ENCODE results near the gene PALM3.
A peak's percentile ranks its signal among the peaks of the same experiment; 100 is the strongest.

The PALM3 gene

GRCh38 chr19:14061751-14062557 lies at the start of gene PALM3:
Gene PALM3 (minus strand): TSS chr19:14062076. CDS start chr19:14061980, 96 bp downstream.
- DNase-seq (ENCODE audit: low read depth in 2 of 2): no peak

- DNase-seq (ENCODE audit: low read depth in 2 of 2): no peak
Measured at GRCh38 chr19:14111486-14111885, 49.6 kb upstream of the PALM3 start.

GRCh38 chr19:14110650-14111049 lies 48.8 kb upstream of the PALM3 start:
- DNase-seq (ENCODE audit: low read depth in 2 of 2): no peak

- no peak for DNase-seq (ENCODE audit: low read depth in 2 of 2)
Measured at GRCh38 chr19:14107581-14108461, 45.9 kb upstream of the PALM3 start.

- no peak for DNase-seq (ENCODE audit: low read depth in 2 of 2)
Measured at GRCh38 chr19:14106840-14107239, 45.0 kb upstream of the PALM3 start.

GRCh38 chr19:14105680-14106079 lies 43.8 kb upstream of the PALM3 start:
- no peak for DNase-seq (ENCODE audit: low read depth in 2 of 2)

GRCh38 chr19:14103310-14103709 lies 41.4 kb upstream of the PALM3 start:
- DNase-seq (ENCODE audit: low read depth in 2 of 2): no peak

GRCh38 chr19:14102756-14103155 lies 40.9 kb upstream of the PALM3 start:
- DNase-seq (ENCODE audit: low read depth in 2 of 2): no peak

- no peak for DNase-seq (ENCODE audit: low read depth in 2 of 2)
Measured at GRCh38 chr19:14102102-14102696, 40.3 kb upstream of the PALM3 start.

- no peak for DNase-seq (ENCODE audit: low read depth in 2 of 2)
Measured at GRCh38 chr19:14101003-14101545, 39.2 kb upstream of the PALM3 start.

- DNase-seq (ENCODE audit: low read depth in 2 of 2): no peak
Measured at GRCh38 chr19:14097532-14098151, 35.8 kb upstream of the PALM3 start.

- DNase-seq (ENCODE audit: low read depth in 2 of 2): no peak
Measured at GRCh38 chr19:14096272-14096992, 34.6 kb upstream of the PALM3 start.

GRCh38 chr19:14094854-14095253 lies 33.0 kb upstream of the PALM3 start:
- DNase-seq (ENCODE audit: low read depth in 2 of 2): no peak

GRCh38 chr19:14093117-14093823 lies 31.4 kb upstream of the PALM3 start:
- DNase-seq (ENCODE audit: low read depth in 2 of 2): no peak

GRCh38 chr19:14091813-14092462 lies 30.1 kb upstream of the PALM3 start:
- DNase-seq (ENCODE audit: low read depth in 2 of 2): no peak

- DNase-seq (ENCODE audit: low read depth in 2 of 2): peak in 1 of 2 donors; percentile 61
Measured at GRCh38 chr19:14091081-14091812, 29.4 kb upstream of the PALM3 start.

- peak; percentile 76 to 84 for DNase-seq (ENCODE audit: low read depth in 2 of 2)
Measured at GRCh38 chr19:14090509-14091080, 28.7 kb upstream of the PALM3 start, which contains the start of gene SAMD1. Gene SAMD1 (minus strand): TSS chr19:14090751.

GRCh38 chr19:14089662-14090508 lies 28.0 kb upstream of the PALM3 start:
- DNase-seq (ENCODE audit: low read depth in 2 of 2): no peak
